AG09309 (cell line): Measurements from ENCODE around the gene STIMATE.

Source experiments
- DNase-seq: peaks from one replicate; pipeline ENCODE4 v3.0.0-alpha.2; 2010; ENCODE audit warnings: low read depth
- H3K4me3 ChIP-seq: 2 replicates; pipeline ENCODE4 v1.5.1; 2011; ENCODE audit warnings: mild to moderate bottlenecking, low read depth, low read length, moderate library complexity; ENCODE audit not compliant: control insufficient read depth
- TF ChIP-seq, protein P1 (sequence below): IDR thresholded peaks from 2 replicates; pipeline ENCODE4 v1.5.1; 2011; ENCODE audit warnings: mild to moderate bottlenecking, low read depth, low read length, inconsistent platforms; ENCODE audit not compliant: insufficient read depth, control insufficient read depth; ENCODE audit errors: missing control alignments

Gene STIMATE

DNA sequence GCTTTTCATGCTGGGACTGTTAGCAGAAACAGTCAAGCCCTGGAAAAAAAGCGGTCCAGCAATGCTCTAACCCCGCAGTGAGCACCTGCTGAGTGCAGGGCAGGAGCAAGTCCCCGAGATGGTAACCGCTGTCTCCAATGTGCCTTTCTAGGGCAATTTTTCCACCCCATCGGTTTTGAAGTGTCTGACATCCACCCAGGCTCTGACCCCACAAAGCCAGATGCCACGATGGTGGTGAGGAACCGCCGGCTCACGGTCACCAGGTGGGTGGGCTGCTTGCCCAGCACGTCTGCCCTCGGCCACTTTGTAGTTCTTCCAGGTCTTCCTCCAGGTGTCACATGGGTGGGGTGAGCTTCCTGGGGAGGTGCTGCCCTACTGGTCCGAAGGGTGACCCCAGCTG is 106.0 kb downstream of the STIMATE start:
- TF ChIP-seq, protein P1, sequence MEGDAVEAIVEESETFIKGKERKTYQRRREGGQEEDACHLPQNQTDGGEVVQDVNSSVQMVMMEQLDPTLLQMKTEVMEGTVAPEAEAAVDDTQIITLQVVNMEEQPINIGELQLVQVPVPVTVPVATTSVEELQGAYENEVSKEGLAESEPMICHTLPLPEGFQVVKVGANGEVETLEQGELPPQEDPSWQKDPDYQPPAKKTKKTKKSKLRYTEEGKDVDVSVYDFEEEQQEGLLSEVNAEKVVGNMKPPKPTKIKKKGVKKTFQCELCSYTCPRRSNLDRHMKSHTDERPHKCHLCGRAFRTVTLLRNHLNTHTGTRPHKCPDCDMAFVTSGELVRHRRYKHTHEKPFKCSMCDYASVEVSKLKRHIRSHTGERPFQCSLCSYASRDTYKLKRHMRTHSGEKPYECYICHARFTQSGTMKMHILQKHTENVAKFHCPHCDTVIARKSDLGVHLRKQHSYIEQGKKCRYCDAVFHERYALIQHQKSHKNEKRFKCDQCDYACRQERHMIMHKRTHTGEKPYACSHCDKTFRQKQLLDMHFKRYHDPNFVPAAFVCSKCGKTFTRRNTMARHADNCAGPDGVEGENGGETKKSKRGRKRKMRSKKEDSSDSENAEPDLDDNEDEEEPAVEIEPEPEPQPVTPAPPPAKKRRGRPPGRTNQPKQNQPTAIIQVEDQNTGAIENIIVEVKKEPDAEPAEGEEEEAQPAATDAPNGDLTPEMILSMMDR, result no peak
- DNase-seq, result no peak
- H3K4me3 ChIP-seq, result no peak overlapping the region

DNA sequence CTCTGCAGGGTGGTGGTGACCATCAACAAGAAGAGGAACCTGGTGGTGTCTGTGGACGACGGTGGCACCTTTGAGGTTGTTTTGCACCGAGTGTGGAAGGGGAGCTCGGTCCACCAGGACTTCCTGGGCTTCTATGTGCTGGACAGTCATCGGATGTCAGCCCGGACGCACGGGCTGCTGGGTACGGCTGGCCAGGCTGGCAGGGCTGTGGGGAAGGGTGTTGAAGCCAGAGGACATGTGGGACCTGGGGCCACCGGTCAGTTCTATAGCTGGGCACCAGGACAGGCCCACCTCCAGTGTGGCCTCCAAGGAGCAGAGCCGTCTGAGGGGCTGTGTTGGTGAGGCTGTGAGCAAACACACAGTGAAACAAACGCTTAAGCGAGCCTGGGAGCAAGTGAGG is 106.6 kb downstream of the STIMATE start:
- no peak overlapping the region for H3K4me3 ChIP-seq
- TF ChIP-seq, protein P1, result no peak
- DNase-seq, result no peak

DNA sequence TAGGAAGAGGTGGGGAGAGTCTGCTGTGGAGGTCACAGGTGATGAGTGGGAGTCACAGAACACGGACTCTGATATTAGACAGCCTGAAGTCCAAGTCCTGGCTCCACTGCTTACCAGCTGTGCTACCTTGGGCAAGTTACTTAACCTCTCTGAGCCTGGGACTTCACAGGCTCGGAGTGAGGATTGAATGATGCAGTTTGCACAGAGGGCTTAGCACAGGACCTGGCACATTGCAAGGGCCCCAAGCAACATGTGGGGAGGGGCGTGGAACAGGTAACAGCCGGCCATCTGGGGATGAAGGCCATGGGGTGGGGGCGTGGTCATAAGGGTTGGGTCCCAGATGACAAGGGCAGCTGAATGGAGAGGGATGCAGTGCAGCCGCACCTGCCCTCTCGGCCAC is 107.0 kb downstream of the STIMATE start:
- DNase-seq, result no peak
- TF ChIP-seq, protein P1, result no peak
- no peak overlapping the region for H3K4me3 ChIP-seq

DNA sequence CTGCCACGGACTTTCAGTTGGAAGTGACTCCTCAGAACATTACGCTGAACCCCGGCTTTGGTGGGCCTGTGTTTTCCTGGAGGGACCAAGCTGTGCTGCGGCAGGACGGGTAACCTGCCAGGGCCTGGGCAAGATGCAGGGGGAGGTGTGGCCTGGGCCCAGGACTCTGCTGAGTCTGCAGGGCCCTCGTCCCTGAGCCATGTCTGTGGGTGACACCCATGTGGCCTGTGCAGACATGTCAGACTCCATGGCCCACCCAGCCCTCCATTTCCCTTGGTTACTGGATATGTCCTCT is 107.7 kb downstream of the STIMATE start:
- TF ChIP-seq, protein P1, result no peak
- no peak for DNase-seq

DNA sequence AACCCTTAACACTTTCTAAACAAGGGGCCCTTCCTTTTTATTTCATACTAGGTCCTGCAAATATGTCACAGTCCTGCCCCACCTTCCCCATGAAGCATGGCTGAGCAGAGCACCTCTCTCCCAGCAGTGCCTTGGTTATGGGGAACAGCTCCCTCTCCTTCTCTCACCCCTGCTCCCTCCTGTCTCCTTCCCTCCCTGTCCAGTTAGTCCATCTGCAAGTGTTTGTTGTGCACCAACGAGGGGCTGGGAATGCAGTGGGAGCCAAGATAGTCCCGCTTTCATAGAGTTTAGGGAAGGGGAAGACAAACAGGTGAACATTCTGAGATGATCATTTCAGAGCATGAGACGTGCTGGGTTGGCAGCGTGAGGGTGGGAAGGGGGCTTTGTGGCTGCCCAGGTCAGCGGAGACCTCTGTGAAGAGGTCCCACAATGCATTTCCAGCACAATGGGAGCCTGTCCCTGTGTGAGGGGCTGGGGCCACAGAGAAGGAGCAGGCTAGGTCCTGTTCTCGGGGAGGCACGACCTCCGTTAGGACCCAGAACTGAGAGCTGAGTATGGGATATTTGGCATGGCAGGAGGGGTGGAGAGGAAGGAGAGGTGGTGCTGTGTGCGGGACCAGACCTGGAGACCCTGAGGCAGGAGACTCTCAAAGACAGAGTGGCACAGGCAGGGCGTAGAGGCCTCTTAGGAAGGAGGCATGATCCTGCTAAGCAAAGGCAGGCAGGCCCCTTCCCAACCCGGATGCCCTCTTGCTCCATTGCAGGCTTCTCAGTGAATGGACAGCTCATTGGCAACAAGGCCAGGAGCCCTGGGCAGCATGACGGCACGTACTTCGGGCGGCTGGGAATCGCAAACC is 108.2 kb downstream of the STIMATE start:
- H3K4me3 ChIP-seq, result no peak overlapping the region
- DNase-seq, result no peak
- TF ChIP-seq, protein P1, result no peak

More for the DNA sequence above, 107.7 kb downstream of the STIMATE start:
- H3K4me3 ChIP-seq, result no peak overlapping the region

DNA sequence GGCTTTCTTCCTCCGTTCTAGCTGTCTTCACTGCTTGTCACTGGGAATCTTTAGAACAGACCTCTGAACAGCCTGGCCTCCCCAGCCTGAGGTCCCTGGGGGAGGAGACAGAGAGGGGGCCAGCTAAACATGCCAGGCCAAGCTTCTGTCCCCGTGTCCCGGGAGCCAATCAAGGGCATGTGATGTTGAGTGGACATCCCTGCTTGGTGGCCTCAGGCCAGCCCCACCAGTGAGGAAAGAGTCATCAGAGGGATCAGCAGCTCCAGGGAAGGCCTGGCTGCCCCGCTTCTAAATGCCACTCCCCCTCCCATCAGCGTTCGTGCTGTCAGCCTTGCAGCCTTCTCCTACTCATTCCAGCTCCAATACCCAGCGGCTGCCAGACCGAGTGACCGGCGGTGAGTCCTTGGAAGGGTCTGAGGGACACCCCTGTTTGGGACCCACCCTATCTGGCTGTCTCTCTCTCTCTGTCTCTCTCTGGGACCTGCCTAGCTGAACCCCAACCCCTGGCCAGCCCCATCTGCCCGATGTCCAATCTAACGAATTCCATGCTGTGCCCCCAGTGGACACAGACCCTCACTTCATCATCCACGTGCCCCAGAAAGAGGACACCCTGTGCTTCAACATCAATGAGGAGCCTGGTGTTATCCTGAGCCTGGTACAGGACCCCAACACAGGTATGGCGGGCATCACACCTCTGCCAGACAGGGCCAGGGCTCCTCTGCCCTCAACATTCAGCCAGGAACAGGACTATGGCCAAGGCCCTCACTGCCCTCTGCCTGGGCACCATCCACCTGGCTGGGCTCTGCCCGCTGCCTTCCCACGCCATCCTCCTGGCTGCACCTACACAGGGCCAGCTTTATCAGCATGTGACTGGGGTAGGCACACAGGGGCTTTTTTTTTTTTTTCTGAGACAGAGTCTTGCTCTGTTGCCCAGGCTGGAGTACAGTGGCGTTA is 109.4 kb downstream of the STIMATE start:
- TF ChIP-seq, protein P1, result no peak
- no peak overlapping the region for H3K4me3 ChIP-seq
- DNase-seq, result no peak
